Progenitor cell of endocrine pancreas (in vitro differentiated cells): ENCODE results near the gene STX1B. TPM values are rescaled to one million over a fixed set of nuclear protein-coding genes. Genes with fewer than 3 reads are reported as not detected.
A peak's percentile ranks its signal among the peaks of the same experiment; 100 is the strongest.

ENCODE experiments used
- DNase-seq: peaks from one replicate; pipeline ENCODE4 v3.0.0; 2021; ENCODE audit warnings: low spot score; ENCODE audit not compliant: unreplicated experiment
- H3K27ac Mint-ChIP-seq: 2 replicates; pipeline ENCODE4 v1.8.0; 2021; ENCODE audit warnings: mild to moderate bottlenecking, moderate library complexity, mixed read lengths
- H3K27me3 Mint-ChIP-seq: 2 replicates; pipeline ENCODE4 v1.8.0; 2021; ENCODE audit warnings: mixed read lengths
- H3K36me3 Mint-ChIP-seq: 2 replicates; pipeline ENCODE4 v1.8.0; 2022; ENCODE audit warnings: mixed read lengths; ENCODE audit not compliant: insufficient read depth
- H3K4me1 Mint-ChIP-seq: 2 replicates; pipeline ENCODE4 v1.8.0; 2021; ENCODE audit warnings: low read depth, mixed read lengths
- H3K4me3 Mint-ChIP-seq: 2 replicates; pipeline ENCODE4 v1.8.0; 2021; ENCODE audit warnings: low read depth, mild to moderate bottlenecking, moderate library complexity, mixed read lengths
- H3K9me3 Mint-ChIP-seq: 2 replicates; pipeline ENCODE4 v1.8.0; 2021; ENCODE audit warnings: low read depth, mixed read lengths
- total RNA-seq: library from RNA; stranded (reverse); gene quantifications from 2 replicates; pipeline ENCODE4 v1.2.1, GENCODE V29; 2021
- TF ChIP-seq, protein P1 (sequence below): fragments of 200-600 bp; sonication (generic); IDR thresholded peaks from one replicate; pipeline ENCODE4 v1.5.0; 2021; ENCODE audit warnings: antibody characterized with exemption, mild to moderate bottlenecking; ENCODE audit not compliant: unreplicated experiment

The STX1B gene
- total RNA-seq, 1 donor from 2014 or later = 1.0 TPM

DNA sequence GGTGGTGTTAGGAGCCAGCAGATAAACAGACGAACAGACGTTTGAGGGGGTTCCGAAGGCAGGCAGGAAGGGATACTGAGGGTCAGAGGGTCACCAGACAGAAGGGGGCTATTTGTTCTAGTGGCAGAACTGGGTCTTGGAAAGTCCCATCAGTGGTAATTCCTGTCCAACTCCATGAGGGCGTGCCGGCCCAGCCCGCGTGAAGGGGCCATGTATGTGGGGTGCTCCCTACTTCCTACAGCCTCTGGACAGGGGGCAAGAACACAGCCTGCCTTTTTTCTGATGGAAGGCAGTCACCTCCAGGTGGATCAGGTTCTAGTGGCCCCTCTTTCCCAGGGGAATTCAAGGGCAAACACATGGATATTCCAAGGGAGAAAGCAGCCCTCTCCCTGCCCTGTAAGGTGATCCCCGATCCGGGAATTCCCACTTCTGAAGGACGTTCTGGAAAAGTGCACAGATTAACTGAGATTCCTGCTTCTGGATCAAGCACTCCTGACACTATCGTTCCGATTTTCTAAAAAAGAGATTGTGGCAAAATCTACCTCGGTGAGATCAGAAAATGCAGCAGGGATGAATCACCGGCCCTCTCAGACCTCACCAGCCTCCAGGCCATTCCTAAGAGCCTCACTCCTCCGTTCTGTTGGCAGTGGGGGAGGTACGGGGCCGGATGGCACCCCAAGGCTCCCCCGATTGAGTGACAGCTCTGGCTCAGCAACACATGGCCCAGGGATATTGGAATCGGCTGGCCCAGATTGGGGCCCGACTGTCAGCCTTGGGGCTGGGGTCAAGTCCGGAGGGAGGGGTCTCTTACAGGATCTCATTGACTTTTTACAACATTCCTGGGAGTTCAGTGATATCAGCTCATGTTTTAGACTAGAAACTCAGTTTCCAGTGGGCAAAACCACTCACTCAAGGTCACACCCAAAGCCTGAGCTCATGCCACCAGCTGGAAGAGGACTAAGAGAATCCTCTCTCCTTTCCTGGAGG lies 12.4 kb downstream of the STX1B start:
- TF ChIP-seq, protein P1, sequence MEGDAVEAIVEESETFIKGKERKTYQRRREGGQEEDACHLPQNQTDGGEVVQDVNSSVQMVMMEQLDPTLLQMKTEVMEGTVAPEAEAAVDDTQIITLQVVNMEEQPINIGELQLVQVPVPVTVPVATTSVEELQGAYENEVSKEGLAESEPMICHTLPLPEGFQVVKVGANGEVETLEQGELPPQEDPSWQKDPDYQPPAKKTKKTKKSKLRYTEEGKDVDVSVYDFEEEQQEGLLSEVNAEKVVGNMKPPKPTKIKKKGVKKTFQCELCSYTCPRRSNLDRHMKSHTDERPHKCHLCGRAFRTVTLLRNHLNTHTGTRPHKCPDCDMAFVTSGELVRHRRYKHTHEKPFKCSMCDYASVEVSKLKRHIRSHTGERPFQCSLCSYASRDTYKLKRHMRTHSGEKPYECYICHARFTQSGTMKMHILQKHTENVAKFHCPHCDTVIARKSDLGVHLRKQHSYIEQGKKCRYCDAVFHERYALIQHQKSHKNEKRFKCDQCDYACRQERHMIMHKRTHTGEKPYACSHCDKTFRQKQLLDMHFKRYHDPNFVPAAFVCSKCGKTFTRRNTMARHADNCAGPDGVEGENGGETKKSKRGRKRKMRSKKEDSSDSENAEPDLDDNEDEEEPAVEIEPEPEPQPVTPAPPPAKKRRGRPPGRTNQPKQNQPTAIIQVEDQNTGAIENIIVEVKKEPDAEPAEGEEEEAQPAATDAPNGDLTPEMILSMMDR = no peak
- Mint-ChIP-seq H3K27me3 (peaks cover 51% of the 10 kb centered on the region), H3K4me1 (peaks cover 5% of the 10 kb centered on the region), H3K4me3 (peak overlapping the region; percentile 61), H3K9me3 (no peaks in the 10 kb centered on the region), H3K36me3 (no peaks in the 10 kb centered on the region), H3K27ac (no peak overlapping the region)
- DNase-seq = no peak

GRCh38 chr16:30996985-30997724 lies 13.3 kb downstream of the STX1B start:
- Mint-ChIP-seq H3K4me1 (peaks cover 4% of the 10 kb centered on the region), H3K27ac (no peak overlapping the region), H3K27me3 (peaks cover 49% of the 10 kb centered on the region)

GRCh38 chr16:30996324-30996984 lies 14.0 kb downstream of the STX1B start:
- Mint-ChIP-seq H3K4me3 (peak overlapping the region; percentile 44), H3K36me3 (no peaks in the 10 kb centered on the region), H3K27me3 (peaks cover 43% of the 10 kb centered on the region), H3K9me3 (no peaks in the 10 kb centered on the region), H3K27ac (no peak overlapping the region), H3K4me1 (peaks cover 3% of the 10 kb centered on the region)
- DNase-seq = no peak
- TF ChIP-seq, protein P1 = no peak

More at GRCh38 chr16:30996985-30997724, 13.3 kb downstream of the STX1B start:
- TF ChIP-seq, protein P1 = no peak
- no peaks in the 10 kb centered on the region for H3K36me3 Mint-ChIP-seq
- peak; percentile 39 for DNase-seq
- no peaks in the 10 kb centered on the region for H3K9me3 Mint-ChIP-seq
- peak overlapping the region; percentile 61 for H3K4me3 Mint-ChIP-seq

GRCh38 chr16:30995927-30996323 lies 14.5 kb downstream of the STX1B start:
- H3K9me3 Mint-ChIP-seq = no peaks in the 10 kb centered on the region
- TF ChIP-seq, protein P1 = no peak
- H3K36me3 Mint-ChIP-seq = no peaks in the 10 kb centered on the region
- peaks cover 43% of the 10 kb centered on the region for H3K27me3 Mint-ChIP-seq
- peaks cover 3% of the 10 kb centered on the region for H3K4me1 Mint-ChIP-seq
- H3K4me3 Mint-ChIP-seq = peak overlapping the region; percentile 34
- DNase-seq = no peak
- no peak overlapping the region for H3K27ac Mint-ChIP-seq
